Loucy (cell line): ENCODE measurements around the gene NEFH.

Source experiments
- H2AFZ ChIP-seq: fragments of 200-600 bp; sonication (generic); 2 replicates; pipeline ENCODE4 v1.6.0; 2016; ENCODE audit warnings: antibody characterized with exemption, mild to moderate bottlenecking, low read length, moderate library complexity
- H3F3A ChIP-seq: fragments of 200-600 bp; 2 replicates; pipeline ENCODE4 v1.6.0; 2016; ENCODE audit warnings: antibody characterized with exemption, low read depth, mild to moderate bottlenecking
- H3K27me3 ChIP-seq: fragments of 200-600 bp; sonication (generic); 2 replicates; pipeline ENCODE4 v1.6.1; 2014; ENCODE audit warnings: low read length, mild to moderate bottlenecking; ENCODE audit not compliant: insufficient read depth, poor library complexity, severe bottlenecking
- H3K36me3 ChIP-seq: fragments of 200-600 bp; sonication (generic); 2 replicates; pipeline ENCODE4 v1.6.1; 2016; ENCODE audit warnings: low read length; ENCODE audit not compliant: insufficient read depth
- H3K4me1 ChIP-seq: fragments of 200-600 bp; sonication (generic); 2 replicates; pipeline ENCODE4 v1.5.1; 2014; ENCODE audit warnings: low read length, mild to moderate bottlenecking; ENCODE audit not compliant: insufficient read depth, poor library complexity, severe bottlenecking
- H3K4me2 ChIP-seq: fragments of 200-600 bp; sonication (generic); 2 replicates; pipeline ENCODE4 v1.6.0; 2014; ENCODE audit warnings: antibody characterized with exemption, low read length, low read depth, mild to moderate bottlenecking; ENCODE audit not compliant: poor library complexity, severe bottlenecking
- H3K4me3 ChIP-seq: fragments of 200-600 bp; sonication (generic); 2 replicates; pipeline ENCODE4 v1.5.1; 2014; ENCODE audit warnings: low read length, mild to moderate bottlenecking, mixed read lengths; ENCODE audit not compliant: poor library complexity, severe bottlenecking
- H3K79me2 ChIP-seq: fragments of 200-600 bp; sonication (generic); 2 replicates; pipeline ENCODE4 v1.6.1; 2014; ENCODE audit warnings: low read length; ENCODE audit not compliant: insufficient read depth
- H3K9ac ChIP-seq: fragments of 200-600 bp; sonication (generic); 2 replicates; pipeline ENCODE4 v1.6.0; 2014; ENCODE audit warnings: mild to moderate bottlenecking, low read depth, low read length, moderate library complexity; ENCODE audit not compliant: poor library complexity, severe bottlenecking
- H3K9me2 ChIP-seq: fragments of 200-600 bp; sonication (generic); replicated peaks from 2 replicates; pipeline ENCODE4 v1.6.1; 2016; ENCODE audit warnings: low read depth, low read length, mixed read lengths
- H3K9me3 ChIP-seq: fragments of 200-600 bp; sonication (generic); 2 replicates; pipeline ENCODE4 v1.6.1; 2014; ENCODE audit warnings: mild to moderate bottlenecking, antibody characterized with exemption, low read length, low read depth; ENCODE audit not compliant: insufficient read depth
- H4K20me1 ChIP-seq: fragments of 200-600 bp; sonication (generic); 2 replicates; pipeline ENCODE4 v1.6.0; 2014; ENCODE audit warnings: antibody characterized with exemption, low read length, mild to moderate bottlenecking; ENCODE audit not compliant: insufficient read depth, poor library complexity, severe bottlenecking
- EZH2phosphoT487 ChIP-seq: fragments of 200-600 bp; IDR thresholded peaks from 2 replicates; pipeline ENCODE4 v1.6.1; 2018; ENCODE audit warnings: antibody characterized with exemption, mild to moderate bottlenecking, moderate library complexity, borderline replicate concordance
- TF ChIP-seq, protein P1 (sequence below): fragments of 200-600 bp; sonication (generic); conservative IDR thresholded peaks from 2 replicates; pipeline ENCODE4 v1.5.1; 2014; ENCODE audit warnings: mild to moderate bottlenecking, antibody characterized with exemption, low read length

The NEFH gene

DNA sequence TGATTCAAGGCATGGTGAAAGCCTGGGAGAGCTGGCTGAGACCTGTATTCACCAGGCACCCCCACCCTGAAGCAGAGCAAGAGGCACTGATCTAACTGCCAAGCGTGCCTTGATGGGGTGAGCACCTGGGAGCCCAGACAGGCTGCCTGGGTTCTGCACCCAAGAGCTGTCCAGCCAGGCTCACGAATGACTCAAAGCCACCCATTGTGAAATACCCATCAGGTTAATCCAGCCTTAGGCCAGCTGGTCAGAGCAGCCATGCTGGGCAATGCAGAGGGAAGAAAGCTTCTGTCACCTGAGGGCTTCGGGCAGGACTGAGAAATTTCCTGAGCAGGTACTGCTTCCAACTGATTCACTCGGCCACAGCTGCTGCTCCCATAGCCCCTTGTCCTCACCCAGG lies 51.4 kb downstream of the NEFH start:
- Histone ChIP-seq H3K4me2 (no peak overlapping the region), H3K9ac (no peak overlapping the region), H3K4me3 (no peak overlapping the region), H3K4me1 (peaks cover 13% of the 10 kb centered on the region), H2AFZ (no peak overlapping the region), H3K79me2 (no peaks in the 10 kb centered on the region), H3K27me3 (no peaks in the 10 kb centered on the region), H3K9me2 (no peaks in the 10 kb centered on the region), H3K36me3 (peaks cover 82% of the 10 kb centered on the region), H3F3A (no peaks in the 10 kb centered on the region), H4K20me1 (no peaks in the 10 kb centered on the region), H3K9me3 (no peaks in the 10 kb centered on the region)
- no peak for TF ChIP-seq EZH2phosphoT487
- TF ChIP-seq, protein P1, sequence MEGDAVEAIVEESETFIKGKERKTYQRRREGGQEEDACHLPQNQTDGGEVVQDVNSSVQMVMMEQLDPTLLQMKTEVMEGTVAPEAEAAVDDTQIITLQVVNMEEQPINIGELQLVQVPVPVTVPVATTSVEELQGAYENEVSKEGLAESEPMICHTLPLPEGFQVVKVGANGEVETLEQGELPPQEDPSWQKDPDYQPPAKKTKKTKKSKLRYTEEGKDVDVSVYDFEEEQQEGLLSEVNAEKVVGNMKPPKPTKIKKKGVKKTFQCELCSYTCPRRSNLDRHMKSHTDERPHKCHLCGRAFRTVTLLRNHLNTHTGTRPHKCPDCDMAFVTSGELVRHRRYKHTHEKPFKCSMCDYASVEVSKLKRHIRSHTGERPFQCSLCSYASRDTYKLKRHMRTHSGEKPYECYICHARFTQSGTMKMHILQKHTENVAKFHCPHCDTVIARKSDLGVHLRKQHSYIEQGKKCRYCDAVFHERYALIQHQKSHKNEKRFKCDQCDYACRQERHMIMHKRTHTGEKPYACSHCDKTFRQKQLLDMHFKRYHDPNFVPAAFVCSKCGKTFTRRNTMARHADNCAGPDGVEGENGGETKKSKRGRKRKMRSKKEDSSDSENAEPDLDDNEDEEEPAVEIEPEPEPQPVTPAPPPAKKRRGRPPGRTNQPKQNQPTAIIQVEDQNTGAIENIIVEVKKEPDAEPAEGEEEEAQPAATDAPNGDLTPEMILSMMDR = no peak

DNA sequence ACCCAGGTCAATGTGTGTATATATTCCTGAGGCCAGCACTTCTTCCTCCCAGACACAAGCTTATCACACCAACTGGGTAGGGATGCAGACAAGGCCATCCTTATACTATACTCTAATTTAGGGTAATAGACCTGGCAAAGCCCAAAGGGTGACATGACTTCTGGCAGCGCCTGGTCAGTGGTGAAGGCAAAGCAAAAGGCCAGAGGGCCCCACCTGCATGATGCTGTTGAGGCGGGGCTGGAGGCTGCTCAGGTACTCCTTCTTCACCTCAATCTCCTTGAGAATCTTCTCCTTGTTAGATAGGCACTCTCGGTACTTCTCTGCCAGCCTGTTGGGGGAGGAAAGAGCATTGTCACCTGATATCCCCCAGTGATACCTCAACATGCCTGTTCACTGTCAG lies 56.4 kb downstream of the NEFH start:
- no peaks in the 10 kb centered on the region for H3K79me2 ChIP-seq
- H3K9ac ChIP-seq = peak overlapping the region; percentile 25
- H2AFZ ChIP-seq = no peak overlapping the region
- peak overlapping the region; percentile 62 for H3K4me2 ChIP-seq
- no peaks in the 10 kb centered on the region for H3K9me2 ChIP-seq
- no peak for TF ChIP-seq EZH2phosphoT487
- TF ChIP-seq, protein P1 = no peak
- H4K20me1 ChIP-seq = no peaks in the 10 kb centered on the region
- H3F3A ChIP-seq = no peaks in the 10 kb centered on the region
- H3K4me1 ChIP-seq = peaks cover 22% of the 10 kb centered on the region
- no peaks in the 10 kb centered on the region for H3K9me3 ChIP-seq
- H3K27me3 ChIP-seq = no peaks in the 10 kb centered on the region
- peaks cover 76% of the 10 kb centered on the region for H3K36me3 ChIP-seq
- H3K4me3 ChIP-seq = peak overlapping the region; percentile 8

DNA sequence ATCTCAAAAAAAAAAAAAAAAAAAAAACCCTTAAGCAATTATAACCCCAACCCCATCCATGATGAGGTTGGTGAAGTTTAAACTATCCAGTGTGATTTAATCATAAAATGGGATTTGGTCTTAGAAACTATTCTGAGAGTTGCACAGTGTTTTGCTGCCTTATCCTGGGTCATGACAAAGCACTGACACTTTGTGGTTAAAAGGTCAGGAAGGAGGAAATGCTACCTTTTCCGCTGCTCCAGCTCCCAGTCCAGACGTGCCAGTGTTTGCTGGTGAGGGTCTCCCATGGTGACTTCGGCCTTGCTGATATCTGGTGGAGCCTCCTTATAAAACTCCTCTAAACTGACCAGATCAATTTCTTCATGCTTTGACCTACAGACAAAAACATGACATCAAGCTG lies 59.1 kb downstream of the NEFH start:
- H3K4me1 ChIP-seq = peaks cover 22% of the 10 kb centered on the region
- no peaks in the 10 kb centered on the region for H3K27me3 ChIP-seq
- no peak overlapping the region for H3K9ac ChIP-seq
- no peak overlapping the region for H3K4me3 ChIP-seq
- H3F3A ChIP-seq = no peaks in the 10 kb centered on the region
- H2AFZ ChIP-seq = no peak overlapping the region
- no peak for TF ChIP-seq EZH2phosphoT487
- TF ChIP-seq, protein P1 = no peak
- H3K4me2 ChIP-seq = no peak overlapping the region
- H4K20me1 ChIP-seq = no peaks in the 10 kb centered on the region
- no peaks in the 10 kb centered on the region for H3K79me2 ChIP-seq
- H3K9me2 ChIP-seq = no peaks in the 10 kb centered on the region
- no peaks in the 10 kb centered on the region for H3K9me3 ChIP-seq
- H3K36me3 ChIP-seq = peaks cover 68% of the 10 kb centered on the region
